HG02840 (cell line): ENCODE results near the gene WDR76.
"Not testable (repeated sequence)": the region's sequence is repeated elsewhere in the genome, so short reads cannot be mapped to it uniquely, and the experiment has no call there.

ENCODE experiments used
- ATAC-seq: cut with Tn5 transposase; IDR thresholded peaks from one replicate; pipeline ENCODE4 v1.9.1; 2021; ENCODE audit warnings: mild to moderate bottlenecking, moderate library complexity, moderate number of reproducible peaks; ENCODE audit not compliant: unreplicated experiment, low FRiP score

Gene WDR76

DNA sequence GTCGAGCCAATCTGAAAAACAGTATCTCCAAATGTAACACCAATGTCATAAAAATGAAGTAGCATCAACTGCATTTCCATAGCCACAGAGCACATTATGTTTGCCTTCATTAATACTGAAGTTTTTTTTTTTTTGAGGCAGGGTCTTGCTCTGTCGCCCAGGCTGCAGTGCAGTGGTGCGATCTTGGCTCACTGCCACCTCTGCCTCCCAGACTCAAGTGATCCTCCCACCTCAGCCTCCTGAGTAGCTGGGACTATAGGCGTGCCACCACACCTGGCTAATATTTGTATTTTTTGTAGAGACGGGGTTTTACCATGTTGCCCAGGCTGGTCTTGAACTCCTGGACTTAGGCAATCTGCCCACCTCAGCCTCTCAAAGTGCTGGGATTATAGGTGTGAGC is 11.7 kb upstream of the WDR76 start:
- not testable (repeated sequence) for ATAC-seq

DNA sequence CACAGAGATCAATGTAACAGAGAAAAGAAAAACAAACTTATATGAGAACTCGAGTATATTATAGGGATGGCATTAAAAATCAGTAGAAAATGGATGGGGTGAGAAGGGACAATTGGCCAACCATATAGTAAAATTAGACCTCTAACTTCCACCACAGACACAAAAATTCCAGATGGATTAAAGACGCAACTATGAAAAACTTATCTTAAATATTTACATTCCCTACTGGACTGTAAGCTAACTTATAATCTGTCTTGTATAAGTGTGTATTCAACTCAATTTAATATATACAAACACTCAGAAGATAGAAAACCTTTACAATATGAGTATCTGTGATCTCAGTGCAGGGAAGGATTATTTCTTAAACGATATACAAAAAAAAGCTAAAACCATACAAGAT is 5.3 kb upstream of the WDR76 start:
- no peak for ATAC-seq

DNA sequence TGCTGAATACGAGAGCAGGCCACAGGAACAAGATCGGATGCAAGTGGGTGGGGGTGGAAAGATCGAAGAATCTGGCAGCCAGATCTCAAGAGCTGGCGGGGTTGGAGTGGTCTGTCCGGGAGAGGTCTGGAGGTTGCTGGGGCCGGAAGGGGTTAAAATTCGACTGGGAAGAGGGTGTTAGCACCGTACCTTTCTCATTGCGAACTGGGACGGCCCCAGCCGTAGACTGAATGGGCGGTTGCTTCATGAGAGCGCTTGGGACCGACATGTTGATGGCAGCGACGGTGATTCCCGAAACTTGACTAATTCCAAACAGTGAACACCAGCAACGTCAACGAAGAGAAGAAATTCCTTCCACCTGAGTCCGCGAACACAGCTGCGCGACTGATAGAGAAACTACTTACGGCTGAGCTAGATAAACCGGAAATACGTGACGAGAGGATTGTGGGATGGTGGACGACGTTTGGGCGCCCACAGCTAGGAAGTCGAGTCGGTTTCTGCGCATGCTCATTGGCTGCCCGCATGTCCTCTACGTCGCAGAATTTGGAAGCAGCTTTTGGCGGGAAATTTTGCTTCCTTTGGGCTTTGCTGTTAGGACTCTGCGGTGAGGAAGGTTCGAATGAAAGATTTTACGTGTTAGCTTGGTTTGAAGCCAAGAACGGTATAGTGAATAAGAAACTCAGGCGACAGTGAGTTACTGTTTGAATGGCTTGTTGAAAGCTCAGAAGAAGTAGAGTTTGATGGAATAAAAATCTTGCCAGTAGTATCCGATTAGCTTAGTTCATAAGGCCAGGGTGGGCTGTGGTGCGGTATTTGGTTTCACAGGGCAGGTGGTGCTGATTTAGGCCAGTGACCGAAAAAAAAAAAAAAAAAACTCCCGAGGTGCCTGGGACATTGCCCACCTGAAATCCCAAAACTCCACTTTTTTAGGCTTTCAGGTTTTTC is 2.2 kb upstream of the WDR76 start, which contains the start of gene MFAP1:
MFAP1 (minus strand) TSS at position 389 of the 945 bp plus-strand sequence; CDS start at position 268, 121 bp downstream.
- peak; percentile 70 for ATAC-seq

DNA sequence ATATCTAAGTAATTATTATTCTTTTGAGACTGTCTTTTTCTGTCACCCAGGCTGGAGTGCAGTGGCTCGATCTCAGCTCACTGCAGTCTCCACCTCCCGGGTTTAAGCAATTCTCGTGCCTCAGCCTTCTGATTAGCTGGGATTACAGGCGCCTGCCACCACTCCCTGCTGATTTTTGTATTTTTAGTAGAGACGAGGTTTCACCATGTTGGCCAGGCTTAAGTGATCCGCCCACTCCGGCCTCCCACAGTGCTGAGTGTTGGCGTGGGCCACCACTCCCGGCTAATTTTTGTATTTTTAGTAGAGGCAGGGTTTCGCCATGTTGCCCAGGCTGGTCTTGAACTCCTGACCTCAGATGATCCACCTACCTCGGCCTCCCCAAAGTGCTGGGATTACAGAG is 1.5 kb upstream of the WDR76 start:
- not testable (repeated sequence) for ATAC-seq

DNA sequence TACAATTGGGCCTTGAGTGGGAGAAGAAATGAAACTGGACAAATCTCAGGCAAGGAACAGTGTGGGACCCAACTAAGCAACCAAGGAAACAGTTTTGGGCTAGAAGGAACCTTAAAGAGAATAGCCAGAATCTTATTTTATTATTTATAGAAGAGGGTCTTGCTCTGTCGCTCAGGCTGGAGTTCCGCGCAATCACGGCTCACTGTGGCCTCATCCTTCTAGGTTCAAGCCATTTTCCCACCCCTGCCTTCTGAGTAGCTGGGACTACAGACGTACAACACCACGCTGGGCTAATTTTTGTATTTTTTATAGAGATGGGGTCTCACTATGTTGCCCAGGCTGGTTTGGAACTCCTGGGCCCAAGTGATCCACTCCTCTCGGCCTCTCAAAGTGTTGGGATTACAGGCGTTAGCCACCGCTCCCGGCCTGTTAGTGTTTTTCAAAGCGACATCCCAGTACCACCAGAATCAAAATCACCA is 734 bp upstream of the WDR76 start:
- no peak for ATAC-seq

DNA sequence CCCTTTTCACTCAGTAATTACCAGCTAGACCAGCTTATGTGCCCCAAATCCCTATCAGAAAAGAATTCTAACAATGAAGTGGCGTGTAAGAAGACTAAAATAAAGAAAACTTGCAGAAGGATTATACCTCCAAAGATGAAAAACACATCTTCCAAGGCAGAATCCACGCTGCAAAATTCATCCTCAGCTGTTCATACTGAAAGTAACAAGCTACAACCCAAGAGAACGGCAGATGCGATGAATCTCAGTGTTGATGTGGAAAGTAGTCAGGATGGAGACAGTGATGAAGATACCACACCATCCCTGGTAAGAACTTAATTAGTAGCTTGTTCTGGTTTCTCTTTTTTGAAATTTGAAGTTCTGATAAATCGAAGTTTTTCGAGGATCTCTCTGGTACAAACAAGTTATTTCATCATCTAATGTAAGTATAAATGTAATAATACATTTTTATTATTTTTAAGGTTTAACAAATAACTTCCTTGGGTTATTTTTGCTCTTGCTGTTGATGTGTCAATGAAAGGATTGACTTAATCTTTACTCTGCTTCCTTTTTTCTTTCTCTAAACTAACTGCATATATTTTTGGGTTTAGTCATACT is 1.4 kb downstream of the WDR76 start:
- ATAC-seq: no peak

DNA sequence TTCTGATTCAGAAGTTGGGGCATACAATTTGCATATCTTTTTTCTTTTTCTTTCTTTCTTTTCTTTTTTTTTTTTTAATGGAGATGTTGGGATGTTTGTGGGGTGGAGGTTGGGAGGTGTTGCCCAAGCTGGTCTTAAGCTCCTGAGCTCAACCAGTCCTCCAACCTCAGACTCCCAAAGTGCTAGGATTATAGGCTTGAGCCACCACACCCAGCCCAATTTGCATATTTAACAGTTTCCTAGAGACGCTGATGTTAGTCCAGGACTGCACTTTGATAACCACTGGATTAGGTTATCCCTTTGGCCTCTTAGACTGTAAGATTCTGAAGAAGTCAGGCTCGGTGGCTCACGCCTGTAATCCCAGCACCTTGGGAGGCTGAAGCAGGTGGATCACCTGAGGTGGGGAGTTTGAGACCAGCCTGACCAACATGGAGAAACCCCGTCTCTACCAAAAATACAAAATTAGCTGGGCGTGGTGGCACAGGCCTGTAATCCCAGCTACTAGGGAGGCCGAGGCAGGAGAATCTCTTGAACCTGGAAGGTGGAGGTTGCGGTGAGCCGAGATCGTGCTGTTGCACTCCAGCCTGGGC is 3.2 kb downstream of the WDR76 start:
- ATAC-seq: not testable (repeated sequence)

DNA sequence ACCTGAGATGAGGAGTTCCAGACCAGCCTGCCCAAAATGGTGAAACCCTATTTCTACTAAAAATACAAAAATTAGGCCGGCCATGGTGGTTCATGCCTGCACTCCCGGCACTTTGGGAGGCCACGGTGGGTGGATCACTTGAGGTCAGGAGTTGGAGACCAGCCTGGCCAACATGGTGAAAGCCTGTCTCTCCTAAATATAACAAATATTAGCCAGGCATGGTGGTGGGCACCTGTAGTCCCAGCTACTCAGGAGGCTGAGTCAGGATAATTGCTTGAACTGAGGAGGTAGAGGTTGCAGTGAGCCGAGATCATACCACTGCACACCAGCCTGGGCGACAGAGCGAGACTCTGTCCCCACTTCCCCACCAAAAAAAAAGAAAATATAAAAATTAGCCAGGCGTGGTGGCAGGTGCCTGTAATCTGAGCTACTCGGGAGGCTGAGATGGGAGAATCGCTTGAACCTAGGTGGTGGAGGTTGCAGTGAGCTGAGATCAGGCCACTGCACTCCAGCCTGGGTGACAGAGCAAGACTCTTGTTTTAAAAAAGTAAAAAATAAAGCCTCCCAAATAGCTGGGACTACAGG is 4.0 kb downstream of the WDR76 start:
- ATAC-seq: not testable (repeated sequence)

DNA sequence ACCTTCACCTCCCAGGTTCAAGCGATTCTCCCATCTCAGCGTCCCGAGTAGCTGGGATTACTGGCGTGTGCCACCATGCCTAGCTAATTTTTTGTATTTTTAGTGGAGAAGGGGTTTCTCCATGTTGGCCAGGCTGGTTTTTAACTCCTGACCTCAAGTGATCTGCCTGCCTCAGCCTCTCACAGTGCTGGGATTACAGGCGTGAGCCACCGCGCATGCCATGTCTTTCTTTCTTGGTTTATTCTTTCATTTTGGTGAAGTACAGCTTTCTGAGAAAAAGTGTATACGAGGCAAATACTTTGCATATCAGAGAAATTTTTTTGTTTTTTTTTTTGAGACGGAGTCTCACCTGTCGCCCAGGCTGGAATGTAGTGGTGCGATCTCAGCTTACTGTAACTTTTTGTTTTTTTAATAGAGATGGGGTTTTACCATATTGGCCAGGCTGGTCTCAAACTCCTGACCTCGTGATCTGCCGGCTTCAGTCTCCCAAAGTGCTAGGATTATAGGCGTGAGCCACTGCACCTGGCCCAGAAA is 4.8 kb downstream of the WDR76 start:
- not testable (repeated sequence) for ATAC-seq

DNA sequence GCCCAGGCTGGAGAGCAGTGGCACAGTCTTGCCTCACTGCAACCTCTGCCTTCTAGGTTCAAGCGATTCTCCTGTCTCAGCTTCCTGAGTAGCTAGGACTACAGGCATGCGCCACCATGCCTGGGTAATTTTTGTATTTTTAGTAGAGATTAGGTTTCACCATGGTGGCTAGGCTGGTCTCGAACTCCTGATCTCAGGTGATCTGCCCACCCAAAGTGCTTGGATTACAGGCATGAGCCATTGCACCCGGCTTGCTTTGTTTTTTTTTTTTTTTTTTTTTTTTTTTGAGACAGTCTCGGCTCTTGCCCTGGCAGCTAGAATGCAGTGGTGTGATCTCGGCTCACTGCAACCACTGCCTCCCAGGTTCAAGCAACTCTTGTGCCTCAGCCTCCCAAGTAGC is 5.7 kb downstream of the WDR76 start:
- ATAC-seq: not testable (repeated sequence)

DNA sequence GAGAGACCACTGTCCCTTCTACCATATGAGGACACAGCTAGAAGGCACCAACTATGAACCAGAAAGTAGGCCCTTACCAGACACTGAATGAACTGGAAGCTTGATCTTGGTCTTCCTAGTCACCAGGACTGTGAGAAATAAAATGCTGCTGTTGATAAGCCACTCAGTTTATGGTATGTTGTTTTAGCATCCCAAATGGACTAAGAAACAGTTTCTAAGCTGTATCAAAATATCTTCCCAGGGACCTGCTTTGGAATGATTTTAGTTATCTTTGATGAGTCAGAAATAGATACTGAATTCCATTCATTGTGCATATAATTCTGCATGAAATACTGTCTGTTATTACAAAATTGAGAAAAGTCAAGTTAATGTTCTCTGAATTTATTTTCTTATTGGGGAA is 18.6 kb downstream of the WDR76 start:
- ATAC-seq: no peak

DNA sequence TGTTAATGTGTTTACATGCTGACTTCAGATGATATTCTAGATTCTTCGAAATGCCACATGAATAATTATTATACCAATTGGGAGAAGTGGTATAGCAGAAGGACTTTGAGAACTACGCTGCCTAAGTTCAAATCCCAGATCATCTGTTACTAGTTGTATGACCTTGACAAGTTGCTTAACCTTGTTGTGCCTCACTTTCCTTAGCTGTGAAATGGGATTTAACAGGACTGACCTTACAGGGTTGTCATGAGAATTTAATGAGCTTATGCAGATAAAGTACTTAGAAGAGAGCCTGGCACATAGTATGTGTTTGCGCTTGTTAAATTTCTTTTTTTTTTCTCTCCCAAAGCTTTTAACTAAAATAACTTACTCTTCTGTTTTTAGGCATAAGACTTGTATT is 24.4 kb downstream of the WDR76 start:
- ATAC-seq: no peak

DNA sequence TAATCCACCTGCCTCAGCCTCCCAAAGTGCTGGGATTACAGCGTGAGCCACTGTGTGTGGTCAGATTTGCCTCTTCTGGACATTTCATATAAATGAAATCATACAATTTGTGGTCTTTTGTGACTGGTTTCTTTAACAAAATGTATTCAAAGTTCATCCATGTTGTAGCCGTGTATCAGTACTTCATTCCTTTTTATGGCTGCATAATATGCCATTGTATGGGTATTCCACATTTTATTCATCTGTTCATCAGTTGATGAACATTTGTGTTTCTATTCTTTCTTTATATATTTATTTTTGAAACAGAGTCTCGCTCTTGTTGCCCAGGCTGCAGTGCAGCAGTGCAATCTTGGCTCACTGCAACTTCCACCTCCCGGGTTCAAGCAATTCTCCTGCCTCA is 25.8 kb downstream of the WDR76 start:
- ATAC-seq: no peak

DNA sequence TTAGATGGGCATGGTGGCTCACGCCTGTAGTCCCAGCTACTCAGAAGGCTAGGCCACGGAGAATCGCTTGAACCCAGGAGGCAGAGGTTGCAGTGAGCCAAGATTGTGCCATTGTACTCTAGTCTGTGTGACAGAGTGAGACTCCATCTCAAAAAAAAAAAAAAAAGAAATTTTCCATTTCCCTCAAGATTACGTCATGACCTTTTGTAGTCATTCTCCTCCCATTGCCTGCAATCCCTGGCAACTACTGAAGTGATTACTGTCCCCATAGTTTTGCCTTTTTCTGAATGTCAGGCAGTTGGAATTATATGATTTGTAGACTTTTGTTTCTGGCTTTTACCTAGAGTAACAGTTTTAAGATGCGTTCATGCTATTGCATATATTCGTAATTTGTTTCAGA is 28.0 kb downstream of the WDR76 start:
- ATAC-seq: no peak

DNA sequence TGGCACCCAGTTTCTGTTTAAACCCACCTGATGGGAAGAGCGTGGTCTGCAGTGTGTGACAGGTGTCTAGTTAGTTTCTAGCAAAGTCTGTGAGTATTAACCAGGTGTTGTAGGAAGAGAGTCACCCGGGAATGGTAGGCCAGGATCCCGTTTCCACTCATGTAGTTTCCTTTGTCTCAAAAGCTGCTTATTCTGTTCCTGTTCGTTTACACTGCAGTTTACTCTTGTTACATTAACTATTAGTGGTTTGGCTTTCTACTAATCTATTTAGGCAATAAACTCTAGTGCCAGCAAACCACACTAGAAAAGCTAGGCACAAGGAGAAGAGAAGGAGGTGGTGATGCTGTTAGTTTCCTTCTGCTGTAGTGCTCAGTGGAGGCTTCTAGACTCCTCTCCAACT is 32.7 kb downstream of the WDR76 start:
- ATAC-seq: no peak

DNA sequence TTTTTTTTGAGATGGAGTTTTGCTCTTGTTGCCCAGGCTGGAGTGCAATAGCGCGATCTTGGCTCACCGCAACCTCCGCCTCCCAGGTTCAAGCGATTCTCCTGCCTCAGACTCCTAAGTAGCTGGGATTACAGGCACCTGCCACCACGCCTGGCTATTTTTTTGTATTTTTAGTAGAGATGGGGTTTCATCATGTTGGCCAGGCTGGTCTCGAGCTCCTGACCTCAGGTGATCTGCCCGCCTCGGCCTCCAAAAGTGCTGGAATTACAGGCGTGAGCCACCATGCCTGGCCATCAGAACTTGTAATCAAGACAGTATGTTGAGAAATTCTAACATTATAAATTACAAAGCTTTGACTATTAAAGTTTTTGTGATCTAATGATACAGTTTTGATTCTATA is 39.8 kb downstream of the WDR76 start:
- not testable (repeated sequence) for ATAC-seq

DNA sequence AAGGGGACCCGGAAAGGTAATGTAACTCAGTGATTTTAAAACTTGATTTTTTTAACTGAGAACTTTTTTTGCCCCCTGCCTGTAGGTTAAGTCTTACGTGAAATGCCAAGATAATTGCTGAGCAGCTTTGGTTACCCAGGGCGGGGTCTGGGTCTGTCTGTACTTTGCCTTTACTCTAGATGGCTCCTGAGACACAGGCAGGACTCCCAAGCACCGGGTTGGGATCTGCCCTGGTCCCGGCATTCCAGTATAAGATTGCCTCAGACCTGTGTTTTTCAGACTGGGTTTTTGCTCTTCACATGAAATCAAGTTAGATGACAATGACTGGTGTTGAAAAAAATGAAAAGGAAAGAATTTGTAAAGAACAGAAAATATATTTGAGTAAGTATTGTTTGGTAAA is 40.3 kb downstream of the WDR76 start:
- no peak for ATAC-seq

DNA sequence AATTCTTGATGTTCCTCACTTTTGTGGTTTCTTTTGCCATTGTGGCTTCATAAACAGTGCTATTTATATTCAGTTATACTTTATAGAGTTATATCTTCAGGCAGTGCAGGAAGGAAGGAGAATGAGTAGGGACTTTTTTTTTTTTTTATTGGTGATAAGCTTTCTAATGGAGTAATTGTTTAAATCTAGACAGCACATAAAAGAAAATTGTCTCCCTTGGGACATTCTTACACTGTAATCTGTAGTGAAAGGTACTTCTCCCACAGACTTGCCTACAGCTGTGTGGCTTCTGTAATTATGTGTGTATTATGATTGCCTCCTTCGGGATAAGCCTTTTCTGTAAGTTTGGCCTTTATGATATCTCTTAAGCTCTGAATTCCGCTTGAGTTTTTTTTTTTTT is 41.6 kb downstream of the WDR76 start:
- ATAC-seq: no peak

DNA sequence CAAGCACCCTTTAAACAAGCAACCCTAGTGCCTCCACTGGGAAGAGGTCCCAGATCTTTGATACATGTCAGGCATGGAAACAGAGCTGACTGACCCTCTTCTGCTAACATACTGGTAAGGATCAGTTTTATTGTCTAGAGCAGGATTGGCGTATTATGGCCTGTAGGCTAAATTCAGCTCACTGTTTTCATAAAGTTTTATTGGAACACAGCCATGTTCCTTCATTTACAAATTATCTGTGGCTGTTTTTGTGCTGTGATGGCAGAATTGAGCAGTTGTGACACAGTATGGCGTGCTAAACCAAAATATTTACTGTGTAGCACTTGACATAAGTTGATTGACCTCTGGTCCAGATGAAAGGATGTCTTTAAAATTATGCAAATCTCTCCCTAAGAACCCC is 45.0 kb downstream of the WDR76 start:
- no peak for ATAC-seq

DNA sequence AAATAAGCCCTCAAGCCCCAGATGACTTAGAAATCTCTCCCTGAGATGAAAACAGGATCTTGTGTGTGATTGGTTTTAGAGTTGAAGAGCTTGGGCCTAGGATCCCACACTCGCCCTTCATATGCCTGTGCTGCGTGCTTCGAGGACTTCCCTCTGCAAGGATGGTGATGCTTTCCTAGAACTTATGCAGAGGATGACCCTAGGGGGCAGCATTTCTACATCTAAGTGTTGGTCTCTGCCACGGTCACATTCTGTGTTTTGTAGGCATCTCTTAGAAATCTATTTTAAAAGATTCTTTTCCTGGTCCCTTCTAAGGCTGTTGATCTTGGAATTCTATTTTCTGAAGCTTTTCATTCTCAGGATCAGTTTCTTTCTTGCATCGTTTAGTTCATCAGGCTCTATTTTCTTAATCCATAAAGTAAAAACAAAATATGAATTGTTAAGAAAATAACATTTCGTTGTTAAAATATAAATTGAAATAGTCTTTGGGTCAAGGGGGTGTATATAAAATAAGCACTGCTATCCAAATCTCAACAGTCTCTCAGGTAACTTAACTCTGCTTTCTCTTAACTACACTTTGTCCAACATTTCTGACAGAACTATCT is 45.7 kb downstream of the WDR76 start:
- no peak for ATAC-seq
